CD4-positive, alpha-beta T cell (primary cell): ENCODE results near the gene ZMAT5. TPM values are rescaled to one million over a fixed set of nuclear protein-coding genes. Genes with fewer than 3 reads are reported as not detected.

Source experiments
- ATAC-seq: fragments of 200-7000 bp; cut with Tn5 transposase; one replicate; pipeline ENCODE4 v1.10.0; 2022; ENCODE audit warnings: mild to moderate bottlenecking; ENCODE audit not compliant: poor library complexity
- CTCF ChIA-PET: fragments of 350-600 bp; sonication (Branson Sonifier 250); formaldehyde crosslinking; loops from one replicate; lab custom pipeline; 2021; ENCODE audit warnings: antibody characterized with exemption, inconsistent platforms; lab: Charles Lee
- POLR2A ChIA-PET: fragments of 350-600 bp; sonication (Branson Sonifier 250); formaldehyde crosslinking; loops from one replicate; lab custom pipeline; 2021; ENCODE audit warnings: antibody characterized with exemption, inconsistent platforms; lab: Charles Lee
- DNase-seq, 14 experiments: peaks; one replicate each; pipeline ENCODE4 v3.0.0-alpha.2; 2013 to 2020; ENCODE audit warnings: mixed read lengths in 2 of 14
- H3K27ac ChIP-seq, 2 donors: one replicate each; pipeline versions ENCODE4 v1.5.1 to v1.7.0; 2013; ENCODE audit warnings: low read length in 2 of 2, low read depth in 1 of 2, mild to moderate bottlenecking in 1 of 2
- H3K27me3 ChIP-seq, 2 experiments: 1 replicate in 1 of 2; 2 replicates in 1 of 2; pipeline versions ENCODE4 v1.6.1 to v1.7.0; 2013; ENCODE audit warnings: low read length in 2 of 2, control low read depth in 1 of 2, mild to moderate bottlenecking in 1 of 2, moderate library complexity in 1 of 2; ENCODE audit not compliant: insufficient read depth in 2 of 2, control insufficient read depth in 1 of 2
- H3K36me3 ChIP-seq: one replicate; pipeline ENCODE4 v1.6.1; 2013; ENCODE audit warnings: low read length, control low read depth; ENCODE audit not compliant: insufficient read depth
- H3K4me1 ChIP-seq: one replicate; pipeline ENCODE4 v1.6.1; 2013; ENCODE audit warnings: low read length, control low read depth; ENCODE audit not compliant: insufficient read depth
- H3K4me3 ChIP-seq: one replicate; pipeline ENCODE4 v1.5.1; 2013; ENCODE audit warnings: mild to moderate bottlenecking, low read length, moderate library complexity
- H3K9me3 ChIP-seq, 2 experiments: 1 replicate in 1 of 2; 2 replicates in 1 of 2; pipeline versions ENCODE4 v1.6.1 to v1.7.0; 2013; ENCODE audit warnings: low read length in 2 of 2, mild to moderate bottlenecking in 2 of 2, control low read depth in 1 of 2, moderate library complexity in 1 of 2; ENCODE audit not compliant: control insufficient read depth in 1 of 2, insufficient read depth in 1 of 2
- H3K27ac Mint-ChIP-seq: one replicate; pipeline ENCODE4 v1.8.0; 2020; ENCODE audit warnings: mixed read lengths
- H3K27me3 Mint-ChIP-seq: one replicate; pipeline ENCODE4 v1.8.0; 2021; ENCODE audit warnings: mixed read lengths
- H3K36me3 Mint-ChIP-seq: one replicate; pipeline ENCODE4 v1.8.0; 2021; ENCODE audit warnings: low read depth, mixed read lengths
- H3K4me1 Mint-ChIP-seq: one replicate; pipeline ENCODE4 v1.8.0; 2021; ENCODE audit warnings: low read depth, mixed read lengths
- H3K4me3 Mint-ChIP-seq: one replicate; pipeline ENCODE4 v1.8.0; 2020; ENCODE audit warnings: mild to moderate bottlenecking, mixed read lengths
- H3K9me3 Mint-ChIP-seq: one replicate; pipeline ENCODE4 v1.8.0; 2020; ENCODE audit warnings: mixed read lengths
- intact Hi-C, 2 experiments: fragments of 100-400 bp; cut with DNase I in 1 of 2; cut with micrococcal nuclease in 1 of 2; formaldehyde crosslinking; loops; one replicate each; pipeline versions ENCODE4 v1.15.1 to v1.9.0; 2023 to 2025; cut with DNase I, micrococcal nuclease
- total RNA-seq, 174 experiments: library from RNA in 2 of 174; stranded (reverse) in 2 of 174; gene quantifications; one replicate each; pipeline ENCODE4 v1.2.3 and lab custom pipeline; 2021 to 2026
- TF ChIP-seq, protein P1 (sequence below): fragments of 200-600 bp; IDR thresholded peaks from one replicate; pipeline ENCODE4 v1.8.0; 2022; ENCODE audit warnings: antibody characterized with exemption, mild to moderate bottlenecking

Gene ZMAT5
- total RNA-seq, 2 experiments from 2014 or later: 5.6 to 6.6 TPM

DNA sequence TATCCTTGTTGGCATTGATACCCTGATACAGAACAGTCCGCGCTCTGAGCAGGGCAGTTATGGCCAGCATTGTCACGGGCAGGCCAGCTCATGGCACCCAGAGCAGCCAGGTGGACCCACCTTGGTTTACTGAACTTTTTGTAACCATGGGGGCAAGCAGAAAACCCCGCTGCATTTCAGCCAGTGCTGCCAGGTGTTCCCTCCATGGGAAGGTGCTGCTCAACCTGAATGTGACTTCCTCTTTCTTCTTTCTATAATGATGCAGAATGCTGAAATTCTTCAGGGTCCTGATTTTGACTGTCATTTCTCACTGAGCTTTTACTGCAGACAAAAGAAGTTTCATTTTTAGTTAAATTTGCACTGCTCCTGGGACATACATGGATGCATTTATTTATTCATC lies 82.6 kb downstream of the ZMAT5 start:
- H3K36me3 ChIP-seq: peaks cover 75% of the 10 kb centered on the region
- intact Hi-C loops: no loop called here
- POLR2A ChIA-PET: no interaction called here

DNA sequence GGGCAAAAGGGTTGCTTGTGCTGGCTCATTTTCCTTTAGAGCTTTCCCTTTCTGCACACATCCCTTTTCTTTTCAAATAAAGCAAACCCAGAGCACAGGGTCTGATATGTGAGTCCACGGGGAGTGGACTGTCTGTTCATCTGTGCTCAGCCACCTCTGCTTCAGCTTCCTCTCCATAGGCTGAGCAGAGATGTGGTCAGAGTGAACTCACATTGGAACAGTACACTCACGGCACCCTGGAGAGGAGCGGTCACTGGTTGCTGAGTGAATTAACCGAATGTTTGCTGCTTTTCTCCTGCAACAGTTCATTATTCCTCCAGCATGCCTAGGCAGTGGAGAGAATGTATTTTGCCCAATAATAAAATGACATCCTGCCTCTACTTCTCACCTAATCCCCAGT lies 83.3 kb downstream of the ZMAT5 start:
- ATAC-seq (no peak), DNase-seq (no peak)
- Mint-ChIP-seq H3K9me3 (no peaks in the 10 kb centered on the region), H3K27ac (no peak overlapping the region), H3K4me3 (no peak overlapping the region), H3K36me3 (peaks cover 87% of the 10 kb centered on the region), H3K4me1 (no peaks in the 10 kb centered on the region), H3K27me3 (no peaks in the 10 kb centered on the region)
- CTCF ChIA-PET: no interaction called here
- peaks cover 82% of the 10 kb centered on the region for H3K36me3 ChIP-seq
- TF ChIP-seq, protein P1, sequence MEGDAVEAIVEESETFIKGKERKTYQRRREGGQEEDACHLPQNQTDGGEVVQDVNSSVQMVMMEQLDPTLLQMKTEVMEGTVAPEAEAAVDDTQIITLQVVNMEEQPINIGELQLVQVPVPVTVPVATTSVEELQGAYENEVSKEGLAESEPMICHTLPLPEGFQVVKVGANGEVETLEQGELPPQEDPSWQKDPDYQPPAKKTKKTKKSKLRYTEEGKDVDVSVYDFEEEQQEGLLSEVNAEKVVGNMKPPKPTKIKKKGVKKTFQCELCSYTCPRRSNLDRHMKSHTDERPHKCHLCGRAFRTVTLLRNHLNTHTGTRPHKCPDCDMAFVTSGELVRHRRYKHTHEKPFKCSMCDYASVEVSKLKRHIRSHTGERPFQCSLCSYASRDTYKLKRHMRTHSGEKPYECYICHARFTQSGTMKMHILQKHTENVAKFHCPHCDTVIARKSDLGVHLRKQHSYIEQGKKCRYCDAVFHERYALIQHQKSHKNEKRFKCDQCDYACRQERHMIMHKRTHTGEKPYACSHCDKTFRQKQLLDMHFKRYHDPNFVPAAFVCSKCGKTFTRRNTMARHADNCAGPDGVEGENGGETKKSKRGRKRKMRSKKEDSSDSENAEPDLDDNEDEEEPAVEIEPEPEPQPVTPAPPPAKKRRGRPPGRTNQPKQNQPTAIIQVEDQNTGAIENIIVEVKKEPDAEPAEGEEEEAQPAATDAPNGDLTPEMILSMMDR: no peak
- POLR2A ChIA-PET: no interaction called here
- intact Hi-C loops: no loop called here
- H3K4me1 ChIP-seq: no peaks in the 10 kb centered on the region
- no peaks in the 10 kb centered on the region for H3K9me3 ChIP-seq
- no peak overlapping the region for H3K4me3 ChIP-seq
- H3K27me3 ChIP-seq: no peaks in the 10 kb centered on the region
- no peak overlapping the region for H3K27ac ChIP-seq

More for the DNA sequence above, 82.6 kb downstream of the ZMAT5 start:
- Mint-ChIP-seq H3K9me3 (no peaks in the 10 kb centered on the region), H3K27me3 (no peaks in the 10 kb centered on the region), H3K36me3 (peaks cover 80% of the 10 kb centered on the region), H3K27ac (no peak overlapping the region), H3K4me3 (no peak overlapping the region), H3K4me1 (no peaks in the 10 kb centered on the region)
- ATAC-seq (no peak), DNase-seq (no peak)
- H3K27me3 ChIP-seq: no peaks in the 10 kb centered on the region
- CTCF ChIA-PET: no interaction called here
- no peaks in the 10 kb centered on the region for H3K4me1 ChIP-seq
- H3K9me3 ChIP-seq: no peaks in the 10 kb centered on the region
- TF ChIP-seq, protein P1: no peak
- H3K4me3 ChIP-seq: no peak overlapping the region
- no peak overlapping the region for H3K27ac ChIP-seq

Other genes starting within 250 kb of the ZMAT5 start
- 10 to 100 TPM; 27.1 to 32.9 TPM for gene THOC5, start 213.2 kb downstream of the ZMAT5 start, total RNA-seq
- 10 to 100 TPM; 17.8 to 20.5 TPM for gene NIPSNAP1, start 185.9 kb downstream of the ZMAT5 start, total RNA-seq
- 10 to 100 TPM; 23.1 to 24.5 TPM for gene NF2, start 163.4 kb downstream of the ZMAT5 start, total RNA-seq
- gene CABP7, start 47.0 kb downstream of the ZMAT5 start, total RNA-seq: under 1 TPM; 0.33 to 0.45 TPM
- 10 to 100 TPM; 19.2 to 20.3 TPM for gene UQCR10, start 362 bp upstream of the ZMAT5 start, total RNA-seq
- 10 to 100 TPM; 67.1 to 68.3 TPM for gene ASCC2, start 71.3 kb upstream of the ZMAT5 start, total RNA-seq
- 10 to 100 TPM; 57.8 to 60.6 TPM for gene MTMR3, start 116.2 kb upstream of the ZMAT5 start, total RNA-seq